Forelimb muscle (tissue), 1 donor: Measurements from ENCODE around the gene APBA2. TPM values are rescaled to one million over a fixed set of nuclear protein-coding genes. Genes with fewer than 3 reads are reported as not detected.

Experiments used
- DNase-seq: peaks from one replicate; pipeline ENCODE4 v3.0.0-alpha.2; 2013; ENCODE audit warnings: low read depth
- polyA plus RNA-seq: library from polyadenylated mRNA; unstranded; fragments of 120-200 nt; gene quantifications from one replicate; pipeline ENCODE4 v1.2.1, GENCODE V29; 2013; ENCODE audit not compliant: insufficient read length

Gene APBA2
- polyA plus RNA-seq, 1 donor, result 3.9 TPM

DNA sequence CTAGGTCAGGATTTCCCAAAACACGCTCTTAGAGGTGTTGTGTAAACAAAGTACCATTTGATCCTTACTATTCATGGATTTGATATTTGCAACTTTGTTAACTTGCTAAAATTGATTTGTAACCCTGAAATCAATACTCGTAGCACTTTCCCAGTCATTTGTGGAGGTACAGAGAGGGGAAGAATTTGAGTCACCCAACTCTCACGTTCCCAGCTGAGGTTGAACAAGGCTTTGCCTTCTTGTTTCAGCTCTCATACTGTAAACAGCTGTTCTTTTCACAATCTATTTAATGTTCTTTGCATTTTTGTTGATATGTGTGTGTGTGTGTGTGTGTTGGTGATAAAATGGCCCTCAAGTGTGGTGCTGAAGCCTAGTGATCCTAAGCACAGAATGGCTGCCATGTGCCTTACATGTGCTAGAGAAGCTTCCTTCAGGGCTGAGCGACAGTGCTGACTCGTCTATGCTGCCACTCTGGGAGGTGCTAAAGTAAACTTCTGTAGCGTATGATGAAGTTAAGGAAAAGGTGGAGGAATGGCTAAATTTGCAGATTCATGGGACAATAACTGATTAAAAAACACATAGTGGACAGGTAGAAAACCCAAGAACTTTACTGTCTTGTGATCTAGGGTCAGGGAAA lies 173.2 kb downstream of the APBA2 start:
- no peak for DNase-seq

DNA sequence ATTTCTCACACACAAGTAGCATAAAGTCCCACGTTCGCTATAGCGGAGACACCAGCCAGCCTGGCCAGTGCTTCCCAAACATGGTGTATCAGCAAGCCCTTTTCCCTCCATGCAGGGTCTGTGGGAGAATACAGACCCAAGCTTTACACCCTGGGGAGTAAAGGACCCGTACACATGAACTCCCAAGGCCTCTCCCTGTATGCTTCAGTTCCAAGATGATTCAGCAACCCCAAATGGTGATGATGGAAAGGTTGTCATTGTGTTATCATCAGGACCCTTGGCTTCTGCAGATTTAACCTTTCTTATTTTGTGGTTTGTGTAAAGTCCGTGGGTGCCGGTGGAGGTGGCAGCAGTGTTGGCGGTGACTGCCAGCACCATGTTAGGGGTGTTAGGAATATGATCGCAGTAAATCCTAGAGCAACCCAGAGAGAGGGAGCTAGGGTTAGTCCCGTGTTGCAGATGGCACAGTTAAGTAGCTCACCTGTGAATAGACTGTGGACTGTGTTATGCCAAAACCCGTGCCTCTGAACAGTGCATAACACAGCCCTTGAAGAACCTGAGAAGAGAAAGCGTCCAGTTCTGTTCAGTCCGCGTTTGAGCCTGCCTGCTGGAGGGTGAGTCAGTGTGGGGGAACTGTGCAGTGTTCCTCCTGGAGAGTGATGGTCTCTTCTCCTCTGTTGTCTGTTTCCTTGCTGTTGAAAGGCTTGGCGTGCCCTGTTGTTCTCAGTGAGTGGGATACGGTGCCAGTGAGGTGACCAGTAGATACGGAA lies 174.3 kb downstream of the APBA2 start:
- DNase-seq, result no peak

DNA sequence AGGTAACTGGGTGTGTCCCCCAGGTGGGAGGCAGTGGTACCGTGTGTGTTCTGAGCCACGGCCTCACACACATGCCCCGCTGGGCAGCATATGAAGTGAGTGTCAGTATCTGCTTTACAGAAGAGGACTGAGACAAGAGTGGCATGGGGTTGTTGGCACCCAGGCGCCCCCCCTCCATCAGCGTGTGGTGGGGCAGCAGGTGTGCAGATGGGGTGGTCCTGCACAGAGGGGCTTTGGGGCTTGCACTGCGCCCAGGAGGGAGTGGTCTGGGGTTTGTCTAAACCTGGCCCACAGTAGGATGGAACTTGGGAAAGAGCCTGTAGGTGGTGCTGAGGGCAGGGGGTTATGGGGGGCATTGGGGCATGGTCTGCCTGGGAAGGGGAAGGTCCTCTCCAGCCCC lies 176.0 kb downstream of the APBA2 start:
- DNase-seq, result no peak

DNA sequence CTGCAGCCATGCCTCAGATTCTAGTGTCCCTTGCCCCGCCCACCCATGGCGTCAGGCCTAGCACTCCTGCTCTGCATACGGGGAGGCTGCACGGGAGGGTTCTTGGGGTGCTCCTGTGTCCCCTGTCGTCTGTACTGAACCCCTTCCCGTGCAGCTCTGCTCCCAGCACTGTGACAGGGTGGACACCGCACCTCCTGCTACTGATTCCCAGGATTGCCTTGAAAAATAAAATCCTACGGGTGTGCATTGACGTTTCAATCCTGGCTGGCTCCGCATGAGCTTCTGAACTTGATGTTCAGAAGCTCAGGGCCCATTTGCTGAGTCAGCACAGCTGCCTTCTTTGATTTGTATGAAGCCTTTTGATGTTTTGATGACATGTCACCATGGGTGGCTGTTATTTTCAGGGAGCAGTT lies 176.4 kb downstream of the APBA2 start:
- no peak for DNase-seq

DNA sequence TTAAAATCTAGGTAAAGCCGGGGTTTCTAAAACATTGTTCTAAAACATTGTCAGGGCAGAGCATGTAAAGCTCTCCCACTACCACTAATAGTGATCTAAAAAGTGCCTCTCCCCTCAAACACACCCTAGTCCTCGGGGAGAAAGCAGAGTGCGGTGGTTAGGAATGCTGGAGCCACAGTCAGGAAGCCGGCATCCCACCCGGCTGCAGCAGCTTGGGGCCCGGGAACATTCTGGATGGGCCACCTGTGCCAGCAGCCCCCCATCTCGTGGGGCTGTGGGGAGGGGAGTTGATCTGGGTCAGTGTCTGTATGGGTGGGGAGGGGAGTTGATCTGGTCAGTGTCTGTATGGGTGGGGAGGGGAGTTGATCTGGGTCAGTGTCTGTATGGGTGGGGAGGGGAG lies 176.9 kb downstream of the APBA2 start:
- DNase-seq, result no peak

DNA sequence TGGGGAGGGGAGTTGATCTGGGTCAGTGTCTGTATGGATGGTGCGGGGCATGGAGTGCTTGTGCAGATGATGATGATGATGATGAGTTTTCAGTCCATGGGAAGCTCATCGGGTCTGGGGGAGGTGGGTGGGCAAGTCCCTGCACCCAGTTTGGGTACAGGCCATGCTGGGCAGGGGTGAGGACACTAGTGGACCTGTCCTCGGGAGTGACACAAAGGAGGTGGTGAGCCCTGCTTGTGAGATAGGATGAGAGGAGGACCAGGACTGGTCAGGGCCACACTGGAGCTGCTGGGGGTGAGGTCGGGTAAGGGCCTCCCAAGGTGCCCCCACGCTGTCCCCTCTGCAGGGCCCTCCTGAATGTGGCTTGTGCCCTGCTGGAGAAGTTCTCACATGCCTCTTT lies 177.9 kb downstream of the APBA2 start:
- no peak for DNase-seq

DNA sequence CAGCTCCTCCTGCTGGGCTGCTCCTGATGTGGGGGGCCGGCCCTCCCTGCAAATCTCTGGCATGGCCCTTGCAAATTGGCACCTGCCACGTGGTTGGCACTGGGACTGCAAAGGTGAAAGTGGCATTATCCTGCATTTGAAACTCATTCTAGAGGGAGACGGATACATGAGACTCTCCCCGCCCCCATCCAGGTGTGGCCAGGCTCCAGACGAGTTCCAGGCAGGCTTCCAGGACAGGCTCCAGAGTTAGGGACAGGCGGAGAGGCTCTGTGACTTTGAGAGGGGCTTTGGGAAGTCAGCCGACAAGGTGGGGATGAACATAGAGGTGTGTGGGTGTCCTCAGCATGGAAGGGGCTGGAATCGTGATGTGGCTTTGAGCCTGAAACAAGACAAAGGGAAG lies 178.5 kb downstream of the APBA2 start:
- no peak for DNase-seq

DNA sequence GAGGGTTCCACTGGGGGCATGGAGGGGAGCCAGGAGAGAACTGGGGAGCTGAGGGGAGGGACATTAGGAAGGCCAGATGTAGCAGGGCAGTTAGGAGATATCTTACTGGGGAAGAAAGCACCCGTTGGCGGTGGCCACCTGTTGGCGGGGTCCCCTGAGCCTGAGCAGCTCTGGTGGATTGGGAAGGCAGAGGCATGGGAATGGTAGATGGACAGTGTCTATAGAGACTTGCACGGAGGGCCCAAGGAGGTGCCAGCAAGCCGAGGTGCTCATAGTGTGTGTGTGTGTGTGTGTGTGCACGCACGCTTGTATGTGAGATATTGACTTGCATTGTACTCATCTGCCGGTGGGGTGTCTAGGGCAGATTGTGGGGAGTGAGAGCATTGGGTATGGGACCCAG lies 179.0 kb downstream of the APBA2 start:
- no peak for DNase-seq

DNA sequence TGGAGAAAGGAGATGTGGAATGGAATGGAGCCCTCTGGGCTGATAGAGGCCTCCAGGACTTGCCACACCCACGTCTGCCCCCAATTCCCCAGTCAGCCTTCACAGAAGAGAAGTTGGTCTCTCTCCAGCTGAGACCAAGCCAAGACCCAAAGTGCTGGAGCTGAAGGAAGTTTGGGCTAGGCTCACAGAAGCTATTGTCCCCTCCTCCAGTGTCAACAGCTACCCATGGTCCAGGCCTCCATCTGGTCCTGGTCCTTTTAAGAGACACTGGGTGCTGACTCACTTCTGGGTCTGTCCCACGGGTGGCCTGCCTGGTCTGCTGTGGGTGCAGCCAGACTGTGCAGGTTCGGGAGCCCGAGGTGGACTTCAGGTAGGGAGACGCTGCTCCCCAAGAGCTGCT lies 179.8 kb downstream of the APBA2 start:
- DNase-seq, result no peak

DNA sequence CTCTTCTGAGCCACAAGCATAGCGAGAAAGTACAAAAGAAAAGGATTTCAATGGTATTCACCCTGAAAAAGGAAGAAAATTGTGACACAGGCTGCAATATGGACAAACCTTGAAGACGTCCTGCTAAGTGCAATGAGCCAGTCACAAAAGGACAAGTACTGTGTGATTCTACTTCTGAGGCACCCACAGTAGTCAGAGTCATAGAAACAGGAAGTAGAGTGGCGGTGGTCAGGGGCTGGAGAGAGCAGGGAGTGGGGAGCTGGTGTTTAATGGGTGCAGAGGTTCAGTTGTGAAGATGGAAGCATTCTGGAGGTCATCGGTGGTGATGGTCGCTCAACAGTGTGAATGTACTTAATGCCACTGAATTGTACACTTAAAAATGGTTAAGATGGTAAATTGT lies 180.5 kb downstream of the APBA2 start:
- no peak for DNase-seq

DNA sequence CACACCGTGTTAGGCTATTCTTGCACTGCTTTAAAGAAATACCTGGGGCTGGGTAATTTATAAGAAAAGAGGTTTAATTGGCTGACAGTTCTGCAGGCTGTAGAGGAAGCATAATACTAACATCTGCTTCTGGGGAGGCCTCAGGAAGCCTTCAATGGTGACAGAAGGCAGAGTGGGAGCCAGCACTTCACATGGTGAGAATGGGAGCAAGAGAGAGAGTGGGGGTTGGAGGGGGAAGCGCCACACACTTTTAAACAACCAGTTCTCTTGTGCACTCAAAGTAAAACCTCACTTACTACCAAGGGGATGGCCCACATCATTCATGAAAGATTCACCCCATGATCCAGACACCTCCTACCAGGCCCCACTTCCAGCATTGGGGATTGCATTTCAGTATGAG lies 181.1 kb downstream of the APBA2 start:
- DNase-seq, result no peak

DNA sequence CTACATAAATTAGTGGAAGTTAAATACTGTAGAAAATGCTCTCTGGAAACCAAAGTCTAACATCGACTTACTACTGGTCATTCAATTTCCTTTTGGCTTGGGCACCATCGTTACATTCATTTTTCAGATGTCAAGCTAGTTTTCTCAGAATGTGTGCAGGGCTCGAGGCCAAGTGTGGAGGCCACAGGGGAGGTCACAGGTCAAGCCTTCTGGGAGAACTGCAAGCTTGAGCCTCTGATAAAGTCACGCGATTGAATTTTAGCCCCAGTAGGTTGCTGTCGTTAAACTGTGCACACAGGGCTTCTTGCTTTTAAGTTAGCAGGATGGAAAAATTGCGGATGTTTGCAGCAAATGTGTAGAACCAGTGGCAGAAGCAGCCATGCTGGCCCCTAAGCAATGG lies 182.2 kb downstream of the APBA2 start:
- no peak for DNase-seq

DNA sequence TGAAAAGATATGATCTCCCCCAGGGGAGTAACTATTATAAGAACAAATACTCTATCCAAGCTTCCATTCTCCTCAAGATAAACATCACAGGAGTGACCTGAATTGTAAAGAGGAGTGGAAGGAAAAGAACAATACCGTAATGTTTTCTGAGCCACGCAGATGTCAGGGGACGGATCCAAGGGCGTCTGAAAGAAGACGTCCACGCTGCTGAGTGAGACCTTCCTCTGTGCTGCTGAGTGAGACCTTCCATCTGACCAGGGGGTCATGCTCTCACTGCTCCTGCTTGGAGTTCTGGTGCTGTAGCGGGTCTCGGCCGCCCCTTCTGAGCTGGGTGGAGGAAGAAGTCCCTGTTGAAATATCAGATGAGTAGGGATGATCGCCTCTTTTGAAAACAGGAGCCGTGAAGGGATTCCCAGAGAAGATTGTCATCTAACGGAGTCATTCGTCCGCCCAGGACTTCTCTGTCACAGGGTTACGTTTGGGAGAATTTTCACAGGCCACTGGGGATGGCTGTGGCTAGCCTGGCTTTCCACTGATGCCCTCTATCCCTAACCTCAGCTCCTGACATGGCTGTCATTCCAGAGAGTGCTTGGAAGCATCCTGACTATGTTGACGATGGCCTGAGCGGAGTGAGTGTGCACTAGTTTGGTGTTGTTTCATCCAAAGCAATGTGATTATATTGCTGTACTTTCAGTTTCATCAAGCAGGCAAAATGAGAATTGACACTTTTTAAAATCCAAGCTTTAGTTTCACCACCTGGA lies 184.9 kb downstream of the APBA2 start:
- DNase-seq, result no peak

DNA sequence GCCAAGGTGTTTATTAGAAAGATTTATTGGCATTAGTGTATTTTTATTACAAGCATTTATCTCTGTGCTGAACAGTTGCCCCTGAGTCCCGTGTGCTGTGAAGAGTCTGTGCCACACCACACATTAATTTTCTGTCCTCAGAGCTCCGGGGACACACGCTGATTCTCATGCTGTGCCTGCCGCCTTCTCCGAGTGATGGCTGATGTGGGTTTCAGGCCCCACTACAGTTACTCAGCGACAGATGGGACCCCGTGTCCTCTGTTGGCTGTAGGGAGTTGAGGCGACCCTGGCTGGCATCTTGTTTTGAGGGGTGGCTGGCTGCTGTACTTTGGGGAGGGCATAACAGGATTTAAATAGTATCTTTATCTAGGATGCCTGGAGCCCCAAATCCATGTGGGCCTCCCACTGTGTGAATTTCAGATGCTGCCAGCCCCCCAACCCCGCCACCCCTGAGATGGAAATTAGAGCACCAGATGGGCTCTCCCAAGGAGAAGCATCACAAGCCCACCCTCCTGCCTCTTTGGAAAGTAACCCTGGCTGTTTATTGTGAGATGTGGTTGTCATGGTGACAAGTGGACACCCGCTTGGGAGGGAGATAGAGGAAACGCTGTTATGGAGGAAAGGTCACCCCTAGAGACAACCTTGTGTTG lies 185.6 kb downstream of the APBA2 start:
- no peak for DNase-seq

DNA sequence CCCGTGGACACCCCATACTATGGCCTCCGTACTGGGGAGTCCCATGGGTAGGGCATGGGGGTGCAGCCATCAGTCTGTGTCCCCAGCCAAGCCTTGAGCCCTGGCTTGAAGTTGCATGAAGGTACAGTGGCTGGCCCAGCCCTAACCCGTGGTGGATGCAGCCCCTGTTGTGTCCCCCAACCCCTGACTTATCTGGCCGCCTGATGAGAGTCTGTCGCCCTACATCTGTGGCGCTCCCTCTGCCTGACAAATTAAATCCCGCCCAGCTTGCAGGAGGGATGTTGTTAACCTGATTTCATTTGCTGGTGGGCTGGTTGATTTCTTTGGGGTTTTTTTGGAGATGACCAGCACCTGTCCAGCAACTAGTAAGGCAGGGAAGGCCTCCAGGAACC lies 186.1 kb downstream of the APBA2 start:
- DNase-seq, result no peak

DNA sequence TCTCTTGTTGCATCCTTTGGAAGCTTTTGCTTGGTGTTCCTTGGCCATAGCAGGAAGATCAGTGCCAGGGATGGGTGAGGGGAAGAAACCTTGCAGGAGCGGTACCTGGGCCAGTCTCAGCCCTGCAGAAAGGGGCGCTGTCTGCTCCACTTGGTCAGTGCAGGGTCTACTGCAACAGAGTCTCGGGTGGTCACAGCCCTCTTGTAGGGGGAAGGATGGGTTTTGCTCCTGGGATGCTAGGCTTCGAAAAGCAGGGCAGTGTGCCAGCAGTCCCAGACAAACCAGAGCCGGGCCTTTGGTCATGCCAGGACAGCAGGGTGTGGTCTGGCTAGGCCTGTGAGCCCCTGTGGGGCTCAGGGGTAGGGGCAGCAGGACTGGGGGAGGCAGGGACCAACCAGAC lies 186.7 kb downstream of the APBA2 start:
- no peak for DNase-seq

DNA sequence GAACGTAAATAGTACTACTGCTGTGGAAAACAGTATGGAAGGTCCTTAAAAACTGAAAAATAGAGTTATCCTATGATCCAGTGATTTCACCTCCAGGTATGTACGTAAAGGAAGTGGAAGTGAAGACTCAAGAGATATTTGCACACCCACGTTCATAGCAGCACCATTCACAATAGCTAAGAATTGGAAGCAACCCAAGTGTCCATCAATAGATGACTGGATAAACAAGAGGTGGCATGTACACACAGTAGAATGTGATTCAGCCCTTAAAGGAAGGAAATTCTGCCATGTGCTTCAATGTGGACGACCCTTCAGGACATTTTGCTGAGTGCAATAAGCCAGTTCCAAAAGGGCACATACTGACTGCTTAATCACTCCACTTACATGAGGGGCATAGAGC lies 188.3 kb downstream of the APBA2 start:
- DNase-seq, result no peak

DNA sequence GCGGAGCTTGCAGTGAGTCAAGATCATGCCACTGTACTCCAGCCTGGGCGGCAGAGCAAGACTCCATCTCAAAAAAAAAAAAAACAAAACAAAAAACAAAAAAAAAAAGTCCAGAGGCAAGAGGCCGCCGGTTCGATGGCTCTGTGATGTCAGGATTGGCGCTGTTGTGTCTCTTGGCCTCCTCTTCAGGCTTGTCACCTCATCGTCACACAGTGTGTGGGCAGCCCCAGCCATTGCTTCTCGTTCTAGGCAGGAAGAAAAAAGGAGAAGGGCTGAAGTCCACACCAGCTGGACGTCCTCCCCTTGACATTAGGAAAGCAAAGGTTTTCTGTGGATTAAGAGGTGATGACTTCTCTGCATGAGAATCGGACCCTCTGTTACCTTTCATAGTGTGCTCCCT lies 192.8 kb downstream of the APBA2 start:
- DNase-seq, result no peak

DNA sequence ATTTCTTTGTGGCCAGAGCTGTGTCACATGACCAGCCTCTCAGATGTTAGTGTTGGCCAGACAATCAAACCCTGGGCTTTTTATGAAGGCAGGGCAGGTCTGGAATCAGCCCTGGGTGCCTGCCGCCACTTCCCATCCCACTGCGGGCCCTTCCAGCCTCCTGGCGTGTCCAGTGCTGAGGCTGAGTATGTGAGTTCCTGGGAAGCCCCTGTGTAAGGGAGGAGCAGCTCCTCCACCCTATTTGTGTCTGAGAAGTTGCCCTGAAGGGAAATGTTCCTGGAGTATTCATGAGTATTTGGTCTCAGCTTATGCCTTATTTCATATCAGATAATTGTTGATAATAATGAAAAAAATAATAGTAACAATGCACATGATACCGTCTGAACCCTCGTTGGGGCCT lies 193.7 kb downstream of the APBA2 start:
- DNase-seq, result no peak

DNA sequence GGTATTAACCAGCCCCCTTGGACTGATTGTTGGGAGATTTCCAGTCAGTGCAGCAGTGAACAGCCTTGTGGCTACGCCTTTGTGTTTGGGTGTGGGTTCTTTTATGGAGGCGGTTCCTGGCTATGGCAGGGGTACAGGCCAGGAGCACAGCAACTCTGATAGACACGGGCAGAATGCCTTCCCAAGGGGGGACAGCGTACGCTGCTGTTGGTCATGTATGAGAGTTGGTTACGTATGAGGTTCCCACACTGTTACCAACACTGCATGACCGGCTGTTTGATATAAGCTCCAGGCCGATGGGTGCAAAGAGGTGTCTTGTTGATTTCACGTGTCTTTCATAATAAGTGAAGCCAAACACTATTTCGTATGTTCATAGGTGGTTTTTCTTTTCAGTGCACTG lies 196.0 kb downstream of the APBA2 start:
- DNase-seq, result no peak

DNA sequence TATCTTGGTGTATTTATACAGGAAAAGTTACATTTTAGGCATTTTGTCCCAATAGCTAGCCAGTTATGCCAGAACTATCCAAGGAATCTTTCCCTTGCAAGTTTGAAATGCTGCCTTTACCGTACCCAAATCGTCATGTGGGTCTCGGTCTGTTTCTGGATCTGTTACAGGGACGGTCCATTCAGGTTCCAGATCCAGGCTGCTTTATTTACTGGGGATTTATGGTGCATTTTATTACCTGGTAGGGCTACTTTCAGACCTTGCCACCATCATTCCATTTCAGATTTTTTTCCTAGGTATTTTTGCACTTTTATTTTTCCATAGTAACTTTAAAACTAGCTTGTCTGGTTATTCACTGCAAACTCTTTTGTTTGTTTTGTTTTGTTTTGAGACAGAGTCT lies 197.4 kb downstream of the APBA2 start:
- no peak for DNase-seq

DNA sequence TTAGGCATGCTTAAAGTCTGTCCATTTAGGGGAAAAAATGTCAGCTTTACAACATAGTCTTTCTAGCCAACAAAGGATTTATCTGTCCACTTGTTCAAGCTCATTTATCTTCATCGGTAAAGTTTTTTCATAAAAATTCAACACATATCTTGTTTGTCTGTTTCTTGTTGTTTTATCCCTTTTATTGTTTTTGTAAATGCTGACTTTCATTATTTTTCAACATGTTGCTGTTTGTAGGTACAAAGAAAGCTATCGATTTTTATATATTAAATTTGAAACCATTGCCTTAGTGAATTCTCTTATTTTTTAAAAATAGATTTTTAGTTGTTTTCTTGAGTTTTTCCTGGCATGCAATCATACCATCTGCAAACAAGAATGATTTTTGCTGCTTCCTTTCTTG lies 198.1 kb downstream of the APBA2 start:
- DNase-seq, result no peak

DNA sequence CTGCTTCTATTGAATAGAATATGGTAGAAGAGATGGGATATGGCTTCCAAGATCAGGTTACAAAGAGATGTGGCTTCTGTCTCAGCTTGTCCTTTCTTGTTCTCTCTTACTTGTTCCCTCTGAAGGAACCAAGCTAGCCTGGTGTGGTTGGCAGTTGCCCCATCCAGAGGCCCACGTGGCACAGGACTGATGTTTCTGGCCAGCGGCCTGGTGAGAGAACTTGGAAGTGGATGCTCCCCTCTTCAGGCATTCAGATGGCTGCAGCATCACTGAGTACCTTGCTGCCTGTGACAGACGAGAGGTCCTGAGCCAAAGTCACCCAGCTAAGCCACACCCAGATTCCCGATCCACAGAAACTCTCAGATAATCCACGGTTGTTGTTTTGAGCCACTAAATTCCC lies 200.2 kb downstream of the APBA2 start:
- no peak for DNase-seq
